OCI-M1 (cell line): Measurements from ENCODE around the gene ANKRD30B.
"Not testable (repeated sequence)": the region's sequence is repeated elsewhere in the genome, so short reads cannot be mapped to it uniquely, and the experiment has no call there.

Experiments used
- DNase-seq: peaks from one replicate; lab custom pipeline; 2025; lab: John Stamatoyannopoulos, UW

Gene ANKRD30B

GRCh38 chr18:14747513-14748474 is at the start of gene ANKRD30B:
Gene ANKRD30B, plus strand, starts transcription at chr18:14748172. Its CDS starts 248 bp downstream, at chr18:14748420.
- DNase-seq = no peak

GRCh38 chr18:14701286-14702040 is 46.5 kb upstream of the ANKRD30B start:
- not testable (repeated sequence) for DNase-seq

DNA sequence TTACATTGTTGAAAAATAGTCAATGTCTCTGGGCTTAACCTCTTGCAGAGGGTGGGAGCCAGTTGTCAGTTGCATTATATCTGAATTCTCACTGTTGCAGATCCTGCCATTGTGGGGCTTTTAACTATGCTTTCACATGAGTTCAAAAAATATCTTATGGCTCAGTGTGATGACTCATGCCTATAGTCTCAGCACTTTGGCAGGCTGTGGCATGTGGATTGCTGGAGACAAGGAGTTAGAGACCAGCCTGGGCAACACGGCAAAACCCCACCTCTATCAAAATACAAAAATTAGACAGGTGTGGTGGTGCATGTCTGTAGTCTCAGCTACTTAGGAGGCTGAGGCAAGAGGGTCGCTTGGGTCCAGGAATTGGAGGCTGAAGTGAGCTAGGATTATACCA is 38.2 kb upstream of the ANKRD30B start:
- DNase-seq = not testable (repeated sequence)

- DNase-seq = not testable (repeated sequence)
Measured at GRCh38 chr18:14721569-14721968, 26.4 kb upstream of the ANKRD30B start.

DNA sequence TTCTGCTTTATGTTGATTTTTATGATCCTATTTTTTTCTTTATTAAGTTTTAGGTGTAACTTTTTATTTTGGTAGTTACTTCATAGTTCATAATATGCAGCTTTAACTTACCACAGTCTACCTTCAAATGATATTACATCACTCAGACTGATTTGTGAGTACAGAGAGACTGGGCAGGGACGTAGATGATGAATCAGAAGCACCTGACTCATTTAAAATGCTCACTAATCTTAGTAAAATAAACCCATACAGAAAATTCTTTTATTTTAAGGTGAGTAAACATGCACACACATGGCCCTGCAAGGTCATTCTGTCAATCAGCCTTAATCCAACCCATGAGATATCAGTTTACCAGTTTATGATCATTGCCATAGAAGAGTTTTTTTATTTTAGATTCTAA is 8.9 kb upstream of the ANKRD30B start:
- DNase-seq = not testable (repeated sequence)

DNA sequence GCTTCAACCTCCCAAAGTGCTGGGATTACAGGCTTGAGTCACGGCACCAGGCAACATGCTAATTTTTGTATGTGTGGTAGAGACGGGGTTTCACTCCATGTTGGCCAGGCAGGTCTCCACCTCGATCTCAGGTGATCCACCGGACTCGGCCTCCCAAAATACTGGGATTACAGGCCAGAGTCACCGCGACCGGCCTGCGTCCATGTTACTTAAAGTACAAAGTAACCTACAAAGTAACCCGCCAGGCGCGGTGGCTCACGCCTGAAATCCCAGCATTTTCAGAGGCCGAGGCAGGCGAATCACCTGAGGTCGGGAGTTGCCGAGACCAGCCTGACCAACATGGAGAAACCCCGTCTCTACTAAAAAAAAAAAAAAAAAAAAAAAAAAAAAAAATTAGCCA is 1.1 kb upstream of the ANKRD30B start:
- DNase-seq = no peak

GRCh38 chr18:14748496-14748895 is 524 bp downstream of the ANKRD30B start:
- no peak for DNase-seq

DNA sequence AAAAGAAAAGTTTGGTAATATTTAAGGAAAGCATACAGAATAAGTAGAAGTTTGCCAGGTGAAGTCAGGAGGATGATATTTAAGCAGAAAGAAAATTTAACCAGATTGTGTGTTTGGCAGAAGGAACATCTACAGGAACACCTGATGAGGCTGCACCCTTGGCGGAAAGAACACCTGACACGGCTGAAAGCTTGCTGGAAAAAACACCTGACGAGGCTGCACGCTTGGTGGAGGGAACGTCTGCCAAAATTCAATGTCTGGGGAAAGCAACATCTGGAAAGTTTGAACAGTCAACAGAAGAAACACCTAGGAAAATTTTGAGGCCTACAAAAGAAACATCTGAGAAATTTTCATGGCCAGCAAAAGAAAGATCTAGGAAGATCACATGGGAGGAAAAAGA is 15.6 kb downstream of the ANKRD30B start:
- not testable (repeated sequence) for DNase-seq

GRCh38 chr18:14767474-14767873 is 19.5 kb downstream of the ANKRD30B start:
- DNase-seq = peak; percentile 79

DNA sequence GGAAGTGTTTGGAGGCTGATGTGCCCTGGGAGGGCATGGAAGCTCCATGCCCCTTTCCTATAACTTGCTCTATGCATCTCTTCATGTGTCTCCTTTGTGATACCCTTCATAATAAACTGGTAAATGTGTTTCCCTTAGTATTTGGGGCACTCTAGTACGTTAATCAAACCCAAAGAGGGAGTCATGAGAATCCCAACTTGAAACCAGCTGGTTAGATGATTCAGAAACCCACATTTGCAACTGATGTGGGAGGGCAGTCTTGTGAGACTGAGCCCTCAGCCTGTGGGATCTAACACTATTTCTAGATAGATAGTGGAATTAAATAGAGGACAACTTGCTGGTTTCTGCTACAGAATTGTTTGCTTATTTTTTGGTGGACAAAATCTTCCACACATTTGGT is 20.3 kb downstream of the ANKRD30B start:
- DNase-seq = peak; percentile 55

DNA sequence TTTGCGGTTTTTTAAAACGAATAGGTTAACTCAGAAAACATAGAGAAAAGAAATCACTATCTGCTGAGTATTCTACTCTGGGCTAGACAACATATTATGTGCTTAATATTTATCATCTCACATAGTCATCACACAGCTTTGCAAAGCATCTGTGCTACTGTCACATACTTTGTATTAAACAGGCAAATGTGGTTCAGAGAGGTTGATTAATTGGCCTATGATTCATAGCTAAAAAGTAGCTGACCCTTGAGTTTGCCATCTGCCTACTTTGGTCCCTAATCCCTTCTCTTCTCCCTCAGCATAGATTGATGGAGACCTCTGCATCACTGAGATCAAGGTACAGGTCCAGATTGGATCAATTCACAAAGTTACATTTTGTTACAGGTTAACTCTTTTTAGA is 21.4 kb downstream of the ANKRD30B start:
- DNase-seq = no peak

DNA sequence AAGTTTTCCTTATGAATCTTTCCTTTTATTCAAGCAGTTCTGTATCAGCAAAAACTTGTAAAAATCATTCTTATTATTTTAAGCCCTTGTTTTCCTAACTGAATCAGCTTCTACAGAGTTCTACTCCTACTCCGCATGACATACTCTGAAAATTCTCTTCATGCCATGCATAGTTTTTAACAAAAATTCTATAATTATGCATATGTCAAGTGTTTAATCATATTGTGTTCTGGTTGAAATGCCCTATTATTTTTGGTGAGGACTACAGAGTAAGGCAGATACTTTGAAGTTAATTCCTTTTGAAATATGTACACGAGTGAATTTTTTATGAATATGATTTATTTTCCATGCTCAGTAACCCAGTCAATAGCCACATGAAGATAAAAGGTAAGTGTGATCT is 28.8 kb downstream of the ANKRD30B start:
- no peak for DNase-seq

DNA sequence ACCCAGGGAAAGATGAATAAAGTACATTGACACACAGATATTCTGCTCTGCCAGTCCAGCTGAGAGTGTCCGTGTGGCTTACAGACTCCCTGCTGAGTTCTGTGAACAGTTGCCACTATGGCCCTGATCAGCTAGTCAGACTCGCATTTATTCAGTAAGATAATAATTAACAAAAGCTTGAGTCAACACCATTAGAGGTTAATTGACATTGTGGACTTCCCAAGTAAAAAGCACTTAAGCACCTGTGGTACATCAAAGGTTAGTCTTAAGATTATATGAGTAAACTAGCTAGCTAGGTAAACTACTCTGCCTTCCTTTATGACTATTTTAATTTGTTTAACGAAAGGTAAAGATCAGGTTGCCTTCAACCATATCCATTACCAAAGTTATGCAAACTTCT is 33.7 kb downstream of the ANKRD30B start:
- DNase-seq = no peak

DNA sequence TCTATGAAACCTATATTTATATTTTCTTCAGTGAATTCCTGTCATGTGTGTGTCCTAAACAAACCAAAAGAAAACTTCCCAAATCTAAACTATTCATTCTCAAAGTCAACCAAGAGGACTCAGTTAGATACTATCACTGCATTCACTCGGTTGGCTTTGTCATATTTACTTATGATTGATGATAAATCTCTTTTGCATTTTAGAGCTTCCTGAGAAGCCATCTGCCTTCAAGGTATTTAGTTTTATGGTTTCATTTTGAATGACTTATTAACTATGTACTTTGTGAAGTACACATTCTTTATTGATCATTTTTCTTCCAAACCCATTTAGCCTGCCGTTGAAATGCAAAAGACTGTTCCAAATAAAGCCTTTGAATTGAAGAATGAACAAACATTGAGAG is 36.2 kb downstream of the ANKRD30B start:
- DNase-seq = no peak

DNA sequence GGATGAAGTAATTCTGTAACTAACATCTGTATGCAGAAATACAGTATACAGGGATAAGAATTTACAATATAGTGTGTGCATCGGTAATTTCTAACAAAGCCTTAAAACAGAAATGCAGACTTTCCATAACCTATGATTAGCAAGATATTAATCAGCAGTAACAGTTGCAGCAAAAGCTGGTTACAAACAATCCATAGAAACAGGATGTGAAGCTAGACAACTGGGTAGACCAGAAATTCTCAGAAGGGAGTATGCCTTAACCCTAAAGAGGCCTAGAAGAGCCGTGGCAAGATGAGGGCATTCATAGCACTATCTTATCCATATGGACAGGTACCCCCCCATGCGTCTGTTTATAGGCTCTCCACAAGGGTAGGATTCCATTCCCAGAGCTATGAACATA is 48.9 kb downstream of the ANKRD30B start:
- not testable (repeated sequence) for DNase-seq

- DNase-seq = not testable (repeated sequence)
Measured at GRCh38 chr18:14797969-14798764, 50.2 kb downstream of the ANKRD30B start.

DNA sequence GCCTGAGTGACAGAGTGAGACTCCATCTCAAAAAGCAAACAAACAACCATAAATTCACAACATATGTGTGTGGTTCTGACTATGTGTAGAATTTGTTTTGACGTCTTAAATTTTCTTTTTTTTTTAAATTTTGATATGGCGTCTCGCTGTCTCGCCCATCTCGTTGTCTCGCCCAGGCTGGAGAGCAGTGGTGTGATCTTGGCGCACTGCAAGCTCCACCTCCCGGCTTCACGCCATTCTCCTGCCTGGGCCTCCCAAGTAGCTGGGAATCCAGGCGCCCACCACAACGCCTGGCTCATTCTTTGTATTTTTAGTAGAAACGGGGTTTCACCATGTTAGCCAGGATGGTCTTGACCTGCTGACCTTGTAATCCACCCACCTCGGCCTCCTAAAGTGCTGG is 63.1 kb downstream of the ANKRD30B start:
- DNase-seq = not testable (repeated sequence)

DNA sequence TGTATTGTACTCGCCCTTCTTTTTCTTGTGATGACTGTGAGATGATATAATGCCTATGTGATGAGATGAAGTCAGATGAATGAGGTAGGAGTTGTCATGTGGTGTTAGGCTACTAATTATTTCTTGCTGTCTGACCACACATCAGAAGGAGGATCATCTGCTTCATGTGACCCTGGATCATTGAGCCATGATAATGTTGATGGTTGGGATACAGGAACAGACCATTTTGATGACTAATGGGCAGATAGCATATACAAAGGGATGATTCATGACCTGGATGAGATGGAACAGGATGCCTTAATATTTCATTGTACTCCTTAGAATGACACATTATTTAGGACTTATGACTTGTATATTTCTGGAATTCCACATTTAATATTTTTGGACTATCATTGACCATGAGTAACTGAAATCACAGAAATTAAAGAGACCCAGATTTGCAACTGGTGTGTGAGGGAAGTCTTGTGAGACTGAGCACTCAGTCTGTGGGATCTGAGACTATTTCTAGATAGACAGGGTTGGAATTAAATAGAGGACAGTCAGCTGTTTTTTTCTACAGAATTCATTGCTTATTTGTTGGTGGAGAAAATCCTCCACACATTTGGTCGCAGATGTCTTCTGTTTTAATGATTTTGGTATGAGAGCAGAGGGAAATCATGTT is 79.1 kb downstream of the ANKRD30B start:
- not testable (repeated sequence) for DNase-seq

GRCh38 chr18:14841607-14842006 is 93.6 kb downstream of the ANKRD30B start:
- DNase-seq = peak; percentile 28

DNA sequence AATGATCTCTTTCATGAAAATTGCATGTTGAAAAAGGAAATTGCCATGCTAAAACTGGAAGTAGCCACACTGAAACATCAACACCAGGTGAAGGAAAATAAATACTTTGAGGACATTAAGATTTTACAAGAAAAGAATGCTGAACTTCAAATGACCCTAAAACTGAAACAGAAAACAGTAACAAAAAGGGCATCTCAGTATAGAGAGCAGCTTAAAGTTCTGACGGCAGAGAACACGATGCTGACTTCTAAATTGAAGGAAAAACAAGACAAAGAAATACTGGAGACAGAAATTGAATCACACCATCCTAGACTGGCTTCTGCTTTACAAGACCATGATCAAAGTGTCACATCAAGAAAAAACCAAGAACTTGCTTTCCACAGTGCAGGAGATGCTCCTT is 103.6 kb downstream of the ANKRD30B start:
- DNase-seq = not testable (repeated sequence)

- DNase-seq = not testable (repeated sequence)
Measured at GRCh38 chr18:14855634-14856033, 107.7 kb downstream of the ANKRD30B start.
